Astrocyte (in vitro differentiated cells and primary cell): ENCODE measurements around the gene AGBL4.

ENCODE experiments used
- EZH2 ChIP-seq: IDR thresholded peaks from 2 replicates; pipeline ENCODE4 v1.6.1; 2012; ENCODE audit warnings: mild to moderate bottlenecking, low read length, inconsistent platforms; ENCODE audit not compliant: insufficient read depth
- TF ChIP-seq, protein P1 (sequence below): IDR thresholded peaks from 2 replicates; pipeline ENCODE4 v1.5.1; 2011; ENCODE audit warnings: low read depth, mild to moderate bottlenecking, inconsistent platforms, low read length, moderate library complexity; ENCODE audit not compliant: insufficient read depth

DNA sequence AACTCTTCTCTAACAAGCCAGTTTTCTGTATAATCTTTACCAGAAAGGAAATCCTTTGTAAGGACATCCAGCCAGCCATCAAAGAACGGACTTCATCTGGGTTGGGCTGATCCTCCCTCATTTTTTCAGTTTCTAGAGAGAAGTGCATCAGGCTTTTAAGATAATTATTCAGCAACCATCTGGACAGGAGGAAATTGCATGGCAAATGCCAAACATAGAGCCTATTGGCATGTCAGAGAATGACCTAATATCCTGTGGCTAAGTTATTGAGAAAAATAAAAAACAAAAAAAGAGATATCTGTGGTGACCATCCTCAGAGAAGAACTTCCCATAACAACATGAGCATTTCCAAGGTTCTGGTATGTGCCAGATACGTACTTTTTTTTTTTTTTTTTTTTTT is 1172.1 kb downstream of the AGBL4 start:
- TF ChIP-seq, protein P1, sequence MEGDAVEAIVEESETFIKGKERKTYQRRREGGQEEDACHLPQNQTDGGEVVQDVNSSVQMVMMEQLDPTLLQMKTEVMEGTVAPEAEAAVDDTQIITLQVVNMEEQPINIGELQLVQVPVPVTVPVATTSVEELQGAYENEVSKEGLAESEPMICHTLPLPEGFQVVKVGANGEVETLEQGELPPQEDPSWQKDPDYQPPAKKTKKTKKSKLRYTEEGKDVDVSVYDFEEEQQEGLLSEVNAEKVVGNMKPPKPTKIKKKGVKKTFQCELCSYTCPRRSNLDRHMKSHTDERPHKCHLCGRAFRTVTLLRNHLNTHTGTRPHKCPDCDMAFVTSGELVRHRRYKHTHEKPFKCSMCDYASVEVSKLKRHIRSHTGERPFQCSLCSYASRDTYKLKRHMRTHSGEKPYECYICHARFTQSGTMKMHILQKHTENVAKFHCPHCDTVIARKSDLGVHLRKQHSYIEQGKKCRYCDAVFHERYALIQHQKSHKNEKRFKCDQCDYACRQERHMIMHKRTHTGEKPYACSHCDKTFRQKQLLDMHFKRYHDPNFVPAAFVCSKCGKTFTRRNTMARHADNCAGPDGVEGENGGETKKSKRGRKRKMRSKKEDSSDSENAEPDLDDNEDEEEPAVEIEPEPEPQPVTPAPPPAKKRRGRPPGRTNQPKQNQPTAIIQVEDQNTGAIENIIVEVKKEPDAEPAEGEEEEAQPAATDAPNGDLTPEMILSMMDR, result no peak
- TF ChIP-seq EZH2, result no peak
